PFSK-1 (cell line): ENCODE data around the gene SKI.

Experiments used
- FOXP2 ChIP-seq: optimal IDR thresholded peaks from 2 replicates; pipeline ENCODE3; 2011; ENCODE audit warnings: borderline replicate concordance, control low read depth, inconsistent platforms; ENCODE audit not compliant: insufficient read depth; ENCODE audit errors: extremely low read length, extremely low read depth
- POLR2AphosphoS5 ChIP-seq: IDR thresholded peaks from 2 replicates; pipeline ENCODE4 v1.6.1; 2012; ENCODE audit warnings: low read depth, mild to moderate bottlenecking, control low read depth, low read length, moderate library complexity
- SIN3A ChIP-seq: IDR thresholded peaks from 2 replicates; pipeline ENCODE4 v1.6.1; 2012; ENCODE audit warnings: mild to moderate bottlenecking, low read length, moderate library complexity, borderline replicate concordance; ENCODE audit not compliant: insufficient read depth
- TAF1 ChIP-seq: IDR thresholded peaks from 2 replicates; pipeline ENCODE4 v1.6.1; 2012; ENCODE audit warnings: low read length, control low read depth, borderline replicate concordance; ENCODE audit not compliant: insufficient read depth
- TF ChIP-seq, protein P1 (sequence below), 2 experiments: IDR thresholded peaks; 2 replicates each; pipeline versions ENCODE4 v1.6.1 to v1.8.0; 2011 to 2012; ENCODE audit warnings: low read depth in 2 of 2, low read length in 2 of 2, control low read depth in 1 of 2, inconsistent platforms in 1 of 2, mild to moderate bottlenecking in 1 of 2, moderate library complexity in 1 of 2; ENCODE audit not compliant: insufficient read depth in 1 of 2

SKI gene

DNA sequence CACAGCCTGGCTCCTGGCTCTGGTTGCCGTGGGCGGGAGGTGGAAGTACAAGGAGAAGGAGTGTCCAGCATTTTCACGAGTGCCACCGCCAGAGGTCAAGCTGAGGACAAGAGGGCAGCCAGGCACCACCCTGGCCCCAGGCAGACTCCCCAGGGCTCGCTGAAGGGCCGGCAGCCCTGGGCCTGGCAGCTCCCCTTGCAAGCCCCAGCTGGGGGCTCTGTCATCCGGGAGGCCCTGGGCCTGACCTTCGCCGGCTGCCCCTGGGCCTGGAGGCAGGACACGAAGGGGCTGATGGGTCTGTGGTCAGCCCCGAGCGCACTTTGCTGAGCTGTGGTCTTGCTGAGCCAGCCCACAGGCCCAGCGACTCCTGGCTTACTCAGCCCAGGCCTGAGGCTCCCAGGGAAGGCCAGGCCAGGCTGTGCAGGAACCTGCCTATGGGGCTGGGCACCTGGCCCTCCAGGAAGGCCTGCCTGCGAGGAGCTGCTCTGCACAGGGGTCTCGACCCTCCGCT is 88.4 kb downstream of the SKI start:
- TF ChIP-seq SIN3A = no peak

DNA sequence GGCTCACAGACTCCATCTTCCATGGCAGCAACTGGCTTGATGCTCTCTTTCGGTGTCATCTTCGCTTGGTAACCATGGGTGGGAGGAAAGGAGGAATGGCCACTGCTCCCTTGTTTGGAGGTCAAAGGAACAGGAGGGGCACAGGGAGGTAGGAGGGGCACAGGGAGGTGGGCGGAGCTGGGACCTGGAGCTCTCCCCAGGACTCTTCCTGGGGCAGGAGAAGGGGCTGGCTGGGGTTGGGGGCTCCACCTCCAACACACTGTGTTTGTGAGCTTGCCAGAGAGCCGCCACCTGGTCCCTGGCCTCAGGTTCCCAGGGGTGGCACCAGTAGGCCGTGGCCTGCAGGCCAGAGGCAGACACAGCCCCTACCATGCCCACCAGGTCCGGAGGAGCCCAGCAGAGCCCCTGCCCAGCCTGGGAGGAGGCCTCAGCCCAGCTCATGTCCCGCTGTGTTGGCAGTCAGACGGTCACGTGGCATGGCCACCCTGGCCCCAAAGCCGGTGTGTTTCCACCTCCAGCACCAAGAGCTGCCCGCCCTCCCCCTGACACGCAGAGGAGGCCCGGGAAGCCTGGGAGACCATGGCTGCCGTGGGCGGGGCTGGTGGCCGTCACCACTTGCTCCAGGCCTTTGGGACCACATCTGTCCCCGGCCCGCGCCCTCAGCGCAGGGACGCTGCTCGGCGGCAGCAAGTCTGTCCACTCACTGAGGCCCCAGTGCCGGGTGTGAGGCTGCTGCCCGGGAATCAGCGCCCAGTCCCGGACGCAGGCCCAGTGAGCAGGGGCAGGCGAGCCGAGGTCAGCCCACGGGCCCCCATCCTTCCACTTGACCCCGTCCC is 89.3 kb downstream of the SKI start:
- TF ChIP-seq, protein P1, sequence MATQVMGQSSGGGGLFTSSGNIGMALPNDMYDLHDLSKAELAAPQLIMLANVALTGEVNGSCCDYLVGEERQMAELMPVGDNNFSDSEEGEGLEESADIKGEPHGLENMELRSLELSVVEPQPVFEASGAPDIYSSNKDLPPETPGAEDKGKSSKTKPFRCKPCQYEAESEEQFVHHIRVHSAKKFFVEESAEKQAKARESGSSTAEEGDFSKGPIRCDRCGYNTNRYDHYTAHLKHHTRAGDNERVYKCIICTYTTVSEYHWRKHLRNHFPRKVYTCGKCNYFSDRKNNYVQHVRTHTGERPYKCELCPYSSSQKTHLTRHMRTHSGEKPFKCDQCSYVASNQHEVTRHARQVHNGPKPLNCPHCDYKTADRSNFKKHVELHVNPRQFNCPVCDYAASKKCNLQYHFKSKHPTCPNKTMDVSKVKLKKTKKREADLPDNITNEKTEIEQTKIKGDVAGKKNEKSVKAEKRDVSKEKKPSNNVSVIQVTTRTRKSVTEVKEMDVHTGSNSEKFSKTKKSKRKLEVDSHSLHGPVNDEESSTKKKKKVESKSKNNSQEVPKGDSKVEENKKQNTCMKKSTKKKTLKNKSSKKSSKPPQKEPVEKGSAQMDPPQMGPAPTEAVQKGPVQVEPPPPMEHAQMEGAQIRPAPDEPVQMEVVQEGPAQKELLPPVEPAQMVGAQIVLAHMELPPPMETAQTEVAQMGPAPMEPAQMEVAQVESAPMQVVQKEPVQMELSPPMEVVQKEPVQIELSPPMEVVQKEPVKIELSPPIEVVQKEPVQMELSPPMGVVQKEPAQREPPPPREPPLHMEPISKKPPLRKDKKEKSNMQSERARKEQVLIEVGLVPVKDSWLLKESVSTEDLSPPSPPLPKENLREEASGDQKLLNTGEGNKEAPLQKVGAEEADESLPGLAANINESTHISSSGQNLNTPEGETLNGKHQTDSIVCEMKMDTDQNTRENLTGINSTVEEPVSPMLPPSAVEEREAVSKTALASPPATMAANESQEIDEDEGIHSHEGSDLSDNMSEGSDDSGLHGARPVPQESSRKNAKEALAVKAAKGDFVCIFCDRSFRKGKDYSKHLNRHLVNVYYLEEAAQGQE (IDR thresholded peaks at IDR 0.05; ENCODE audit: insufficient read depth in 1 of 2, low read depth in 2 of 2, low read length in 2 of 2) = no peak
- TF ChIP-seq SIN3A (no peak), FOXP2 (no peak), POLR2AphosphoS5 (no peak)

DNA sequence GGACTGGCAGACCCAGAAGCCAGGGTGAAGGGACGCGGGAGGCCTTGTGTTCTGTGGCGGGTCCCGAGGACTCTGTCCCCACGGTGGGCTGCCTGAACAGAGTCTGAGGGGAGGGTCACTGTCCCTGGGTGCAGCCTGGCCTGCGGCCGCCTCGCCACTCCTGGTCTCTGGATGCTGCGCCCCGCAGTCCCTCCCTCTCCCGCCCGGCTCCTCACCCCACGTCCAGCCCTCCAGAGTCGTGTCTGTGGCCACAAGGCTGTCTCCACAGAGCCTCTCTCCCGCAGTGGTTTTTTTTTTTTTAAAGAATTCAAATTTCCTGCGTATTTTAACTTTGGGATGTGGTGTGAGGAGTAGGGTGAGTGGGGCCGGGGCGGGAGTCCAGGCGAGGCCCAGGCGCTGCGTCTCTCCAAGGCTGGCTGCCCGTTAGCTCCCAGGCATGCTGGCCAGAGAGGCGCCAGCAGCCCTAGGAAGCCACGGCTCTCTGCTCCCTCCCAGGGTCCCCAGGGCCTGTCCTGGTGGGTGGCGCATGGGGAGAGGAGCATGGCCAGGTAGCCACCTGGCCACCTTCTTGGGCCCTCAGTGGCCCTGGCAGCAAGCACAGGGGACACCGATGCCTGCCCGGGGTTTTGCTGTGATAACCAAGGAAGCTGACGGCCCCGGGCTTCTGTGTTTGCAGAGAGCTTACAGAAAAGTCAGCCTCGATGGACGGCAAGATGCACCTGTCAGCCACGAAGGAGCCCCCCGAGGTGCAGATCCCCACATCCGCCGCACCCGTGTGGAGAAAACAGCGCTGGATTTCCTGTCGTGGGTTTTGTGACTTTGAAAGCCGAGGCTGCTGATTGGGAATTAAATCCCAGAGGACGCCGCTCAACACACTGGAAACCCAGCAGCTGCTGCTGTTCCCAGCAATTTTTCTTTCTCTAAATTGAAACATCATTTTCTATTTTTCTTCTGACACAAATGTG is 90.5 kb downstream of the SKI start:
- no peak for TF ChIP-seq SIN3A
- TF ChIP-seq, protein P1 (IDR thresholded peaks at IDR 0.05; ENCODE audit: insufficient read depth in 1 of 2, low read depth in 2 of 2, low read length in 2 of 2) = no peak
- TF ChIP-seq TAF1 = no peak
- TF ChIP-seq FOXP2 = no peak
- no peak for TF ChIP-seq POLR2AphosphoS5

DNA sequence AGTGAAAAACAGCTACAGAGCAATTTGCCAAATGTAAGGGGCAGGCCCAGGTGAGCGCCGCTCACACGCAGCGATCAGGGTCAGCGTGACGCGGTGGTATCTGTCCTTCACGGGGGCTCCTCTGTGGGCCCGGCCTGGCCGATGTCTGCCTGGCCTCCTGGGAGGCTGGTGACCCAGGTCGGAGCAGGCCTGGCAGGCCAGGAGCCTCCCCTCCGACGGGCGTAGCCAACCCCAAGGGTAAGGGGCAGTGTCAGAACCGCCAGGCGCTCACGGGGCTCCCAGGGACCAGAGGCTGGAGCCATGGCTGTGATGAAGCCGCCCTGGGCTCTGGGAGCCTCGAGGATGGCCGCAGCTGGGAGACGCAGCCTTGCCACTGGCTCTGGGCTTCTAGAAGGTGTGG is 91.2 kb downstream of the SKI start:
- TF ChIP-seq, protein P1 (IDR thresholded peaks at IDR 0.05; ENCODE audit: insufficient read depth in 1 of 2, low read depth in 2 of 2, low read length in 2 of 2) = no peak

DNA sequence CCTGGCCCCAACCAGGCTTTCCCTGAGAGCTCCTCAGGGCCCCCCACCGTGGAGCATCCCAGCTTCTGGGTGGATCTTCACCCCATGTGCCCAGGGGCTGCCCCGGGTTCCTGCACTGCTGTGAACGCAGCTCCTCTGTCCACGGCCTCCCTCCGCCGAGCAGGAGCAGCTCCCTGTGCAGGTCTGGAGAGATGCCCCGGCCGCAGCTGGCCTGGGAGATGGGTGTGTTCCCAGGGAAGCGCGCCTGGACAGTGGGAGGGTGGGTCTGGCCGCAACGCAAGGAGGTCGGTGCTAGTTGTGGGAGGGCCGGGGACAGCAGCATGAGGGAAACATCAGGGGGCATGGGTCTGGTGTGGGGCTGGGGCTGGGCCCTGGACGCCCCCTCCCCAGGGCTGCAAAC is 91.9 kb downstream of the SKI start:
- TF ChIP-seq, protein P1 (IDR thresholded peaks at IDR 0.05; ENCODE audit: insufficient read depth in 1 of 2, low read depth in 2 of 2, low read length in 2 of 2) = no peak
- TF ChIP-seq FOXP2 (no peak), POLR2AphosphoS5 (no peak), SIN3A (no peak), TAF1 (no peak)
